Ovary (tissue), 9 donors: ENCODE measurements around the gene FOXRED1. TPM values are rescaled to one million over a fixed set of nuclear protein-coding genes. Genes with fewer than 3 reads are reported as not detected.
A peak's percentile ranks its signal among the peaks of the same experiment; 100 is the strongest.

ENCODE experiments used
- DNase-seq, 5 donors: peaks; one replicate each; pipeline ENCODE4 v3.0.0-alpha.2; 2019 to 2020
- H3K27ac ChIP-seq, 2 donors: fragments of 200-600 bp; one replicate each; pipeline versions ENCODE4 v1.5.1 to v1.8.0; 2019 to 2022
- H3K27me3 ChIP-seq: fragments of 200-600 bp; one replicate; pipeline ENCODE4 v1.8.0; 2022
- H3K36me3 ChIP-seq: fragments of 200-600 bp; sonication (generic); one replicate; pipeline ENCODE4 v1.5.1; 2019
- H3K4me1 ChIP-seq: one replicate; pipeline ENCODE4 v1.8.1; 2013; ENCODE audit warnings: mild to moderate bottlenecking, moderate library complexity; ENCODE audit not compliant: insufficient read depth
- H3K4me3 ChIP-seq: fragments of 200-600 bp; sonication (generic); one replicate; pipeline ENCODE4 v1.5.1; 2017
- H3K9me3 ChIP-seq, 2 donors: fragments of 200-600 bp in 1 of 2; sonication (generic) in 1 of 2; one replicate each; pipeline versions ENCODE4 v1.5.1 to v1.8.1; 2013 to 2019; ENCODE audit warnings: mild to moderate bottlenecking in 1 of 2, moderate library complexity in 1 of 2
- EP300 ChIP-seq: sonication (generic); formaldehyde crosslinking; IDR thresholded peaks from one replicate; pipeline ENCODE4 v1.6.1; 2017; ENCODE audit warnings: antibody characterized with exemption
- POLR2A ChIP-seq: fragments of 450-650 bp; IDR thresholded peaks from one replicate; pipeline ENCODE4 v1.6.1; 2017; ENCODE audit warnings: antibody characterized with exemption, mild to moderate bottlenecking, moderate library complexity
- WGBS, 3 donors: extraction: QIAGEN DNeasy Blood & Tissue Kit in 1 of 3; methylation state at CpG; one replicate each; pipeline versions ENCODE4 v1.1.5 to v1.1.7; 2013 to 2017; 5-methylcytosine and 5-hydroxymethylcytosine counted together
- intact Hi-C, 4 donors: fragments of 100-400 bp; cut with DNase I; formaldehyde crosslinking; loops; one replicate each; pipeline versions ENCODE4 v1.11.0 to v1.15.1; 2022 to 2023
- polyA plus RNA-seq, 2 donors: library from polyadenylated mRNA; stranded (reverse); fragments of 200-250 nt in 1 of 2; fragments of 350-450 nt in 1 of 2; fragmentation: Illumina TruSeq in 1 of 2; extraction: RNeasy Lipid Tissue Mini Kit (QIAGEN cat#74804) in 1 of 2; gene quantifications; one replicate each; pipeline ENCODE4 v1.2.3, GENCODE V29; 2013 to 2014
- total RNA-seq, 7 donors: library from RNA; depleted of rRNA in 2 of 7; stranded (reverse); fragments of >200 nt in 2 of 7; fragmentation: NEBNext Ultra II Directional in 3 of 7; extraction: Animal tissue kit (Norgen Biotek cat#: 25700) in 3 of 7; gene quantifications; one replicate each; pipeline versions ENCODE4 v1.1.0 to v1.2.4, GENCODE V29; 2016 to 2023
- TF ChIP-seq, protein P1 (sequence below), 3 donors: fragments of 450-650 bp in 2 of 3; fragments of 200-600 bp in 1 of 3; IDR thresholded peaks; one replicate each; pipeline versions ENCODE4 v1.5.1 to v1.8.0; 2016 to 2022; ENCODE audit warnings: antibody characterized with exemption in 3 of 3, mild to moderate bottlenecking in 1 of 3
- donor health status: DM: no; HTN: no; CAD: no; lungs with moderate emphysema.
- donor health status: DM: no; HTN: no; CAD: no.
- donor health status: Bipolar disorder and iron deficiency.
- donor health status: DM: yes; HTN: yes; CAD: no.
- donor health status: DM: no; HTN: no; CAD: no.
- donor health status: DM: yes; HTN: yes; CAD: no.

The FOXRED1 gene
- total and polyA plus RNA-seq, 9 donors, result 10.3 to 24.8 (median 17.3) TPM

GRCh38 chr11:126265811-126266210, 3.1 kb upstream of the FOXRED1 start:
- Histone ChIP-seq H3K4me1 (peaks cover 5% of the 10 kb centered on the region), H3K4me3 (no peak overlapping the region), H3K36me3 (no peaks in the 10 kb centered on the region), H3K27ac (no peak overlapping the region), H3K9me3 (no peaks in the 10 kb centered on the region), H3K27me3 (no peaks in the 10 kb centered on the region)
- TF ChIP-seq POLR2A, result no peak
- TF ChIP-seq, protein P1, sequence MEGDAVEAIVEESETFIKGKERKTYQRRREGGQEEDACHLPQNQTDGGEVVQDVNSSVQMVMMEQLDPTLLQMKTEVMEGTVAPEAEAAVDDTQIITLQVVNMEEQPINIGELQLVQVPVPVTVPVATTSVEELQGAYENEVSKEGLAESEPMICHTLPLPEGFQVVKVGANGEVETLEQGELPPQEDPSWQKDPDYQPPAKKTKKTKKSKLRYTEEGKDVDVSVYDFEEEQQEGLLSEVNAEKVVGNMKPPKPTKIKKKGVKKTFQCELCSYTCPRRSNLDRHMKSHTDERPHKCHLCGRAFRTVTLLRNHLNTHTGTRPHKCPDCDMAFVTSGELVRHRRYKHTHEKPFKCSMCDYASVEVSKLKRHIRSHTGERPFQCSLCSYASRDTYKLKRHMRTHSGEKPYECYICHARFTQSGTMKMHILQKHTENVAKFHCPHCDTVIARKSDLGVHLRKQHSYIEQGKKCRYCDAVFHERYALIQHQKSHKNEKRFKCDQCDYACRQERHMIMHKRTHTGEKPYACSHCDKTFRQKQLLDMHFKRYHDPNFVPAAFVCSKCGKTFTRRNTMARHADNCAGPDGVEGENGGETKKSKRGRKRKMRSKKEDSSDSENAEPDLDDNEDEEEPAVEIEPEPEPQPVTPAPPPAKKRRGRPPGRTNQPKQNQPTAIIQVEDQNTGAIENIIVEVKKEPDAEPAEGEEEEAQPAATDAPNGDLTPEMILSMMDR (IDR thresholded peaks at IDR 0.05), result no peak
- TF ChIP-seq EP300, result no peak
- 74 to 78% (median 77%) methylated on average over 8 of the region's 8 CpGs for WGBS, 3 donors
- DNase-seq, result no peak
- intact Hi-C loops, result loop anchor here in 2 of 4 donors (5.0 kb wide), 1 partner anchor 54 kb away; the partner anchor contains the start of genes FAM118B (in 2 of the 2) and RPUSD4 (in 2 of the 2)

DNA sequence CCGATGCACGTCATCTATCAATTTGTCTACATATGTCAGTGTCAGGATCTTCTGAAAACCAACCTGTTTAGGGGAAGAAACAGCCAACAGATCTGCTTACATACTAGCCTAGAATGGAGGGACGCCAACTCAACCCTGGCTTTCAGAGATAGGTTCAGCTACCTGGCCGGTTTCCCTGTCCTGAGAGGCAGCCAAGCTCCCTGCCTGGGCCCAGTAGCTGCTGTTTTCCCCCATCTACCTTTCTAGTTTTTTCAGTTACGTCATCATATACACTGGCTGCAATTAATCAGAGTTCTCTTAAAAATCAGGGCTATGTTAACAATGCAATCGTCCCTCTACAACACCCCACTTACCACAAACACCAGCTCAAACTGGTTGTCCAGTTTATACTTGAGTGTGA, 1.3 kb upstream of the FOXRED1 start:
- no peaks in the 10 kb centered on the region for H3K36me3 ChIP-seq
- H3K4me3 ChIP-seq, result peak overlapping the region; percentile 82
- no peaks in the 10 kb centered on the region for H3K9me3 ChIP-seq
- 55 to 69% (median 62%) methylated on average over 6 of the region's 6 CpGs for WGBS, 3 donors
- intact Hi-C loops, result loop anchor here in 2 of 4 donors (5.0 kb wide), 1 partner anchor 55 kb away; the partner anchor contains the start of genes FAM118B (in 2 of the 2) and RPUSD4 (in 2 of the 2)
- peak overlapping the region; percentile 1 to 4 for H3K27ac ChIP-seq
- no peak for DNase-seq
- H3K27me3 ChIP-seq, result no peaks in the 10 kb centered on the region
- peaks cover 5% of the 10 kb centered on the region for H3K4me1 ChIP-seq
- TF ChIP-seq POLR2A, result no peak
- no peak for TF ChIP-seq EP300
- TF ChIP-seq, protein P1 (IDR thresholded peaks at IDR 0.05), result no peak

DNA sequence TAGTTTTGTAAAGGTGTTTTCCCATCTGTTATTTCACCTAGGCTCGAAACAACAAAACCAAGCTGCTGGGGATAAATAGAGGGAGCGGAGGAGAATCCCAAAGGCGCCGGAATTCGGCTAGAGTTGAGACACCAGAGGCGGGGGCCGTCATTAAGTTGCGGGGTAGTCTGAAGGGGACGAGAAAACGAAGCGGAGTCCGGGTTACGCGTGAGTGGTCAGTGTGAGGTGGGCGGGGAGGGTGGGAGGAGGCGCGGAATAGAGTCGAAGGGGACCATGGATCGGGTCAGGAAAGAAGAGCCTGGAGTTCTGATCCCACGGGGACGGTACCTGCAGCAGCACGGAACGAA, 620 bp upstream of the FOXRED1 start:
- H3K27me3 ChIP-seq, result no peaks in the 10 kb centered on the region
- no peaks in the 10 kb centered on the region for H3K9me3 ChIP-seq
- DNase-seq, result no peak
- WGBS, 3 donors, result 0 to 1% (median 0%) methylated on average over 23 of the region's 23 CpGs
- TF ChIP-seq, protein P1 (IDR thresholded peaks at IDR 0.05), result no peak
- TF ChIP-seq POLR2A (no peak), EP300 (no peak)
- H3K27ac ChIP-seq, result peak overlapping the region in 1 of 2 donors; percentile 58
- H3K36me3 ChIP-seq, result no peaks in the 10 kb centered on the region
- peak overlapping the region; percentile 82 for H3K4me3 ChIP-seq
- peaks cover 5% of the 10 kb centered on the region for H3K4me1 ChIP-seq
- intact Hi-C loops, result loop anchor here in 2 of 4 donors (5.0 kb wide), 1 partner anchor 56 kb away; the partner anchor contains the start of genes FAM118B (in 2 of the 2) and RPUSD4 (in 2 of the 2)

DNA sequence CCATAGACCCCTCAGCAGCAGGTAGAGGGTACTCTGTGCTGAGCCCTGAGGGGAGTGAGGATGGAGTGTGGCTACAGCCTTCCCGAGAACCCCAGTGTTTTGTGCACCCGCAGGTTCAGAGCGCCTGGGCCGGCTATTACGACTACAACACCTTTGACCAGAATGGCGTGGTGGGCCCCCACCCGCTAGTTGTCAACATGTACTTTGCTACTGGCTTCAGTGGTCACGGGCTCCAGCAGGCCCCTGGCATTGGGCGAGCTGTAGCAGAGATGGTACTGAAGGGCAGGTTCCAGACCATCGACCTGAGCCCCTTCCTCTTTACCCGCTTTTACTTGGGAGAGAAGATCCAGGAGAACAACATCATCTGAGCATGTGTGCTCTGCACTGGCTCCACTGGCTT, 8.4 kb downstream of the FOXRED1 start:
- TF ChIP-seq, protein P1 (IDR thresholded peaks at IDR 0.05), result no peak
- no peak for TF ChIP-seq EP300
- TF ChIP-seq POLR2A, result no peak
- intact Hi-C loops, result no loop called here

More for the DNA sequence above, 8.4 kb downstream of the FOXRED1 start:
- Histone ChIP-seq H3K27me3 (no peaks in the 10 kb centered on the region), H3K36me3 (no peaks in the 10 kb centered on the region), H3K27ac (no peak overlapping the region), H3K4me1 (no peaks in the 10 kb centered on the region), H3K4me3 (no peak overlapping the region), H3K9me3 (no peaks in the 10 kb centered on the region)
- no peak for DNase-seq
- WGBS, 3 donors, result 91 to 95% (median 93%) methylated on average over 11 of the region's 11 CpGs
